CD4-positive, alpha-beta T cell (primary cell): ENCODE measurements around the gene CASKIN2. TPM values are rescaled to one million over a fixed set of nuclear protein-coding genes. Genes with fewer than 3 reads are reported as not detected.

Experiments
- ATAC-seq: fragments of 200-7000 bp; cut with Tn5 transposase; one replicate; pipeline ENCODE4 v1.10.0; 2022; ENCODE audit warnings: mild to moderate bottlenecking; ENCODE audit not compliant: poor library complexity
- CTCF ChIA-PET: fragments of 350-600 bp; sonication (Branson Sonifier 250); formaldehyde crosslinking; loops from one replicate; lab custom pipeline; 2021; ENCODE audit warnings: antibody characterized with exemption, inconsistent platforms; lab: Charles Lee
- POLR2A ChIA-PET: fragments of 350-600 bp; sonication (Branson Sonifier 250); formaldehyde crosslinking; loops from one replicate; lab custom pipeline; 2021; ENCODE audit warnings: antibody characterized with exemption, inconsistent platforms; lab: Charles Lee
- DNase-seq, 14 experiments: peaks; one replicate each; pipeline ENCODE4 v3.0.0-alpha.2; 2013 to 2020; ENCODE audit warnings: mixed read lengths in 2 of 14
- H3K27ac ChIP-seq, 2 donors: one replicate each; pipeline versions ENCODE4 v1.5.1 to v1.7.0; 2013; ENCODE audit warnings: low read length in 2 of 2, low read depth in 1 of 2, mild to moderate bottlenecking in 1 of 2
- H3K27me3 ChIP-seq, 2 experiments: 1 replicate in 1 of 2; 2 replicates in 1 of 2; pipeline versions ENCODE4 v1.6.1 to v1.7.0; 2013; ENCODE audit warnings: low read length in 2 of 2, control low read depth in 1 of 2, mild to moderate bottlenecking in 1 of 2, moderate library complexity in 1 of 2; ENCODE audit not compliant: insufficient read depth in 2 of 2, control insufficient read depth in 1 of 2
- H3K36me3 ChIP-seq: one replicate; pipeline ENCODE4 v1.6.1; 2013; ENCODE audit warnings: low read length, control low read depth; ENCODE audit not compliant: insufficient read depth
- H3K4me1 ChIP-seq: one replicate; pipeline ENCODE4 v1.6.1; 2013; ENCODE audit warnings: low read length, control low read depth; ENCODE audit not compliant: insufficient read depth
- H3K4me3 ChIP-seq: one replicate; pipeline ENCODE4 v1.5.1; 2013; ENCODE audit warnings: mild to moderate bottlenecking, low read length, moderate library complexity
- H3K9me3 ChIP-seq, 2 experiments: 1 replicate in 1 of 2; 2 replicates in 1 of 2; pipeline versions ENCODE4 v1.6.1 to v1.7.0; 2013; ENCODE audit warnings: low read length in 2 of 2, mild to moderate bottlenecking in 2 of 2, control low read depth in 1 of 2, moderate library complexity in 1 of 2; ENCODE audit not compliant: control insufficient read depth in 1 of 2, insufficient read depth in 1 of 2
- H3K27ac Mint-ChIP-seq: one replicate; pipeline ENCODE4 v1.8.0; 2020; ENCODE audit warnings: mixed read lengths
- H3K27me3 Mint-ChIP-seq: one replicate; pipeline ENCODE4 v1.8.0; 2021; ENCODE audit warnings: mixed read lengths
- H3K36me3 Mint-ChIP-seq: one replicate; pipeline ENCODE4 v1.8.0; 2021; ENCODE audit warnings: low read depth, mixed read lengths
- H3K4me1 Mint-ChIP-seq: one replicate; pipeline ENCODE4 v1.8.0; 2021; ENCODE audit warnings: low read depth, mixed read lengths
- H3K4me3 Mint-ChIP-seq: one replicate; pipeline ENCODE4 v1.8.0; 2020; ENCODE audit warnings: mild to moderate bottlenecking, mixed read lengths
- H3K9me3 Mint-ChIP-seq: one replicate; pipeline ENCODE4 v1.8.0; 2020; ENCODE audit warnings: mixed read lengths
- CTCF ChIP-seq: fragments of 200-600 bp; IDR thresholded peaks from one replicate; pipeline ENCODE4 v1.8.0; 2022; ENCODE audit warnings: antibody characterized with exemption, mild to moderate bottlenecking
- intact Hi-C, 2 experiments: fragments of 100-400 bp; cut with DNase I in 1 of 2; cut with micrococcal nuclease in 1 of 2; formaldehyde crosslinking; loops; one replicate each; pipeline versions ENCODE4 v1.15.1 to v1.9.0; 2023 to 2025; cut with DNase I, micrococcal nuclease
- total RNA-seq, 174 experiments: library from RNA in 2 of 174; stranded (reverse) in 2 of 174; gene quantifications; one replicate each; pipeline ENCODE4 v1.2.3 and lab custom pipeline; 2021 to 2026

The CASKIN2 gene
- total RNA-seq, 2 experiments from 2014 or later: 0.17 to 0.25 TPM

DNA sequence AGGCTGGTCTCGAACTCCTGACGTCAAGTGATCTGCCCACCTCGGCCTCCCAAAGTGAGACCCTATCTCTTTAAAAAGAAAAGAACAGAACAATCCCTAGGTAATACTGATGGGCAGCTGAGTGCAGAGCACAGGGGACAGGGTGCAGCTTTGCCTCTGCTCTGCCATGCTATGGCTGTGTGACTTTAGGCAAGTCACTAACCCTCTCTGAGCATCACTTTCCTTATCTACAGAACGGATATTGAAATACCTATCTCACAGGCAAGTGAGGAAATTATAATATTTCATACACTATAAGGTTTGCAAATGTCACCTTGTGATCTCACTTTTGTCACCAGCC is 4.1 kb downstream of the CASKIN2 start:
- POLR2A ChIA-PET: no interaction called here

GRCh38 chr17:75509528-75510258 is 5.6 kb downstream of the CASKIN2 start:
- Mint-ChIP-seq H3K4me3 (no peak overlapping the region), H3K27ac (no peak overlapping the region), H3K27me3 (no peaks in the 10 kb centered on the region), H3K9me3 (no peaks in the 10 kb centered on the region), H3K4me1 (no peaks in the 10 kb centered on the region), H3K36me3 (no peaks in the 10 kb centered on the region)
- no peak for TF ChIP-seq CTCF
- Histone ChIP-seq H3K27ac (no peak overlapping the region), H3K36me3 (no peaks in the 10 kb centered on the region), H3K27me3 (peaks cover 8 to 9% of the 10 kb centered on the region in 2 experiments), H3K4me3 (no peak overlapping the region), H3K9me3 (peaks cover 0 to 4% of the 10 kb centered on the region in 2 experiments), H3K4me1 (peaks cover 2% of the 10 kb centered on the region)
- no peak for DNase-seq
- CTCF ChIA-PET: no interaction called here
- POLR2A ChIA-PET: no interaction called here
- no peak for ATAC-seq
- intact Hi-C loops: no loop called here

More for the DNA sequence above, 4.1 kb downstream of the CASKIN2 start:
- Mint-ChIP-seq H3K4me3 (no peak overlapping the region), H3K27ac (no peak overlapping the region), H3K4me1 (no peaks in the 10 kb centered on the region), H3K9me3 (no peaks in the 10 kb centered on the region), H3K27me3 (no peaks in the 10 kb centered on the region), H3K36me3 (no peaks in the 10 kb centered on the region)
- DNase-seq (no peak), ATAC-seq (no peak)
- intact Hi-C loops: no loop called here
- H3K27ac ChIP-seq: no peak overlapping the region
- H3K4me3 ChIP-seq: no peak overlapping the region
- CTCF ChIA-PET: no interaction called here
- peaks cover 0 to 4% of the 10 kb centered on the region in 2 experiments for H3K9me3 ChIP-seq
- H3K4me1 ChIP-seq: peaks cover 17% of the 10 kb centered on the region
- H3K27me3 ChIP-seq: peaks cover 9 to 10% of the 10 kb centered on the region in 2 experiments
- no peaks in the 10 kb centered on the region for H3K36me3 ChIP-seq
- TF ChIP-seq CTCF: no peak

- ChIA-PET CTCF (no interaction called here), POLR2A (no interaction called here)
- Histone ChIP-seq H3K36me3 (no peaks in the 10 kb centered on the region), H3K4me1 (no peaks in the 10 kb centered on the region), H3K9me3 (no peaks in the 10 kb centered on the region), H3K27me3 (peaks cover 2 to 4% of the 10 kb centered on the region in 2 experiments), H3K27ac (no peak overlapping the region), H3K4me3 (no peak overlapping the region)
- Mint-ChIP-seq H3K9me3 (no peaks in the 10 kb centered on the region), H3K27ac (no peak overlapping the region), H3K36me3 (no peaks in the 10 kb centered on the region), H3K4me1 (no peaks in the 10 kb centered on the region), H3K27me3 (no peaks in the 10 kb centered on the region), H3K4me3 (no peak overlapping the region)
- DNase-seq (no peak), ATAC-seq (no peak)
- intact Hi-C loops: no loop called here
- no peak for TF ChIP-seq CTCF
Measured at GRCh38 chr17:75508931-75509361, 6.4 kb downstream of the CASKIN2 start.
